Ascending aorta (tissue), 2 donors: ENCODE data around the gene RIC1. TPM values are rescaled to one million over a fixed set of nuclear protein-coding genes. Genes with fewer than 3 reads are reported as not detected.
"Not testable (repeated sequence)": the region's sequence is repeated elsewhere in the genome, so short reads cannot be mapped to it uniquely, and the experiment has no call there.

Experiments
- DNase-seq, 2 donors: peaks; one replicate each; pipeline ENCODE4 v3.0.0-alpha.2; 2019; ENCODE audit warnings: low spot score in 2 of 2
- H3K27ac ChIP-seq, 2 donors: fragments of 200-600 bp; sonication (generic); one replicate each; pipeline ENCODE4 v1.5.1; 2016 to 2017; ENCODE audit warnings: mild to moderate bottlenecking in 1 of 2
- H3K27me3 ChIP-seq: fragments of 200-600 bp; sonication (generic); one replicate; pipeline ENCODE4 v1.5.1; 2017
- H3K36me3 ChIP-seq, 2 donors: fragments of 200-600 bp; sonication (generic); one replicate each; pipeline ENCODE4 v1.5.1; 2016
- H3K4me1 ChIP-seq, 2 donors: fragments of 200-600 bp; sonication (generic); one replicate each; pipeline ENCODE4 v1.5.1; 2016 to 2017; ENCODE audit warnings: mild to moderate bottlenecking in 1 of 2
- H3K4me3 ChIP-seq, 2 donors: fragments of 200-600 bp; sonication (generic); one replicate each; pipeline ENCODE4 v1.5.1; 2016 to 2017; ENCODE audit warnings: mild to moderate bottlenecking in 1 of 2
- H3K9me3 ChIP-seq, 2 donors: fragments of 200-600 bp; sonication (generic); one replicate each; pipeline ENCODE4 v1.5.1; 2016
- CTCF ChIP-seq, 3 experiments: fragments of 200-600 bp in 2 of 3; fragments of 450-650 bp in 1 of 3; sonication (generic) in 2 of 3; IDR thresholded peaks; one replicate each; pipeline ENCODE4 v1.5.1; 2016 to 2019; ENCODE audit warnings: antibody characterized with exemption in 3 of 3, mild to moderate bottlenecking in 1 of 3, moderate library complexity in 1 of 3
- intact Hi-C: fragments of 100-400 bp; cut with DNase I; formaldehyde crosslinking; loops from one replicate; pipeline ENCODE4 v1.15.1; 2023
- total RNA-seq: library from RNA; depleted of rRNA; stranded (reverse); fragments of >200 nt; gene quantifications from one replicate; pipeline ENCODE4 v1.1.0, GENCODE V29; 2016

The RIC1 gene
- total RNA-seq, 1 donor from 2014 or later: 46.7 TPM

DNA sequence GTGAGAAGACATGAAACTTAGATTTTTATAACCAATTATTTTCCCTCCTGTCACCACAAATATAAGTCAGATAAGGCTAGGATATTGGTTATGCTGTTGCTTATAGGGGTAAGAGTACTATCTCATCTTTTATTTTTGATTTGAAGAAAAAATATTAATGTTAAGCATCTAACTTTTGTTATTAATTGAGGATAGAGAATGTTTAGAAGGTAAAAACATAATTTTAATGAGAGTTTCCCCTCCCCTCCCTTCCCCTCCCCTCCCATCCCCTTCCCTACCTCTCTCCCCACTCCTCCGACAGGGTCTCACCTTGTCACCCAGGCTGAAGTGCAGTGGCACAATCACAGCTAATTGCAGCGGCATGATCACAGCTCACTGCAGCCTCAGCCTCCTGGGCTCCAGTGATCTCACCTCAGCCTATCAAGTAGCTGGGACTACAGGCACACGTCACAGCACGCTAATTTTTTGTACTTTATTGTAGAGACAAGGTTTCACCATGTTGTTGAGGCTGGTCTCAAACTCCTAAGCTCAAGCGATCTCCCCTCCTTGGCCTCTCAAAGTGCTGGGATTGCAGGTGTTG lies 86.7 kb downstream of the RIC1 start:
- intact Hi-C loops: no loop called here

DNA sequence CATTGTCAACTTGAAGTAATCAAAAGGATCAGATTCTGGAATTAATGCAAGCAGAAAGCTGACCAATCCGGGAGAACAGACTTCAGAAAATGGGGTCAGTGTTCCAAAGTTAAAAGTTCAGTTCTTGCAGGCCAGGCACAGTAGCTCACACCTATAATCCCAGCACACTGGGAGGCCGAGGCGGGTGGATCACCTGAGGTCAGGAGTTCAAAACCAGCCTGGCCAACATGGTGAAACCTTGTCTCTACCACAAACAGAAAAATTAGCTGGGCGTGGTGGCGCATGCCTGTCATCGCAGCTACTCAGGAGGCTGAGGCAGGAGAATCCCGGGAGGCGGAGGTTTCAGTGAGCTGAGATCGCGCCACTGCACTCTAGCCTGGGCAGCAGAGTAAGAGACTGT lies 88.5 kb downstream of the RIC1 start:
- H3K4me3 ChIP-seq, intact Hi-C loops, H3K27me3 ChIP-seq, H3K9me3 ChIP-seq, DNase-seq, H3K4me1 ChIP-seq, H3K27ac ChIP-seq: not testable (repeated sequence)
- peaks cover 18 to 27% of the 10 kb centered on the region in 2 donors for H3K36me3 ChIP-seq

More for the DNA sequence above, 86.7 kb downstream of the RIC1 start:
- Histone ChIP-seq H3K36me3 (peaks cover 10 to 23% of the 10 kb centered on the region in 2 donors), H3K27me3 (no peaks in the 10 kb centered on the region), H3K27ac (no peak overlapping the region), H3K4me3 (no peak overlapping the region), H3K9me3 (peaks cover 0 to 9% of the 10 kb centered on the region in 2 donors), H3K4me1 (no peaks in the 10 kb centered on the region)
- TF ChIP-seq CTCF (IDR thresholded peaks at IDR 0.05): no peak
- no peak for DNase-seq

GRCh38 chr9:5718296-5719032 lies 89.6 kb downstream of the RIC1 start:
- H3K27me3 ChIP-seq: no peaks in the 10 kb centered on the region
- intact Hi-C loops: no loop called here
- DNase-seq: no peak
- no peak for TF ChIP-seq CTCF (IDR thresholded peaks at IDR 0.05)
- H3K4me1 ChIP-seq: no peaks in the 10 kb centered on the region
- no peak overlapping the region for H3K4me3 ChIP-seq
- no peak overlapping the region for H3K27ac ChIP-seq
- H3K36me3 ChIP-seq: peaks cover 22 to 35% of the 10 kb centered on the region in 2 donors
- H3K9me3 ChIP-seq: peaks cover 0 to 14% of the 10 kb centered on the region in 2 donors

GRCh38 chr9:5719100-5719926 lies 90.4 kb downstream of the RIC1 start:
- intact Hi-C loops: no loop called here

GRCh38 chr9:5720151-5720550 lies 91.2 kb downstream of the RIC1 start:
- H3K36me3 ChIP-seq: peaks cover 22 to 35% of the 10 kb centered on the region in 2 donors
- intact Hi-C loops: no loop called here

More at GRCh38 chr9:5719100-5719926, 90.4 kb downstream of the RIC1 start:
- DNase-seq: no peak
- H3K27me3 ChIP-seq: no peaks in the 10 kb centered on the region
- H3K4me1 ChIP-seq: no peaks in the 10 kb centered on the region
- H3K36me3 ChIP-seq: peaks cover 22 to 35% of the 10 kb centered on the region in 2 donors
- TF ChIP-seq CTCF (IDR thresholded peaks at IDR 0.05): no peak
- peaks cover 0 to 14% of the 10 kb centered on the region in 2 donors for H3K9me3 ChIP-seq
- no peak overlapping the region for H3K27ac ChIP-seq
- no peak overlapping the region for H3K4me3 ChIP-seq

More at GRCh38 chr9:5720151-5720550, 91.2 kb downstream of the RIC1 start:
- Histone ChIP-seq H3K27me3 (no peaks in the 10 kb centered on the region), H3K4me1 (no peaks in the 10 kb centered on the region), H3K4me3 (no peak overlapping the region), H3K9me3 (peaks cover 0 to 14% of the 10 kb centered on the region in 2 donors), H3K27ac (no peak overlapping the region)
- no peak for TF ChIP-seq CTCF (IDR thresholded peaks at IDR 0.05)
- no peak for DNase-seq
